HG02678 (cell line): Measurements from ENCODE around the gene PDSS1.
"Not testable (repeated sequence)": the region's sequence is repeated elsewhere in the genome, so short reads cannot be mapped to it uniquely, and the experiment has no call there.

Source experiments
- ATAC-seq: cut with Tn5 transposase; IDR thresholded peaks from one replicate; pipeline ENCODE4 v1.9.1; 2021; ENCODE audit warnings: mild to moderate bottlenecking, moderate library complexity; ENCODE audit not compliant: unreplicated experiment

PDSS1 gene

GRCh38 chr10:26697163-26697921 lies at the start of gene PDSS1:
Gene PDSS1 (plus strand): TSS chr10:26697701. CDS start chr10:26697712, 11 bp downstream.
- peak; percentile 89 for ATAC-seq

- ATAC-seq: not testable (repeated sequence)
Measured at GRCh38 chr10:26648245-26648636, 49.3 kb upstream of the PDSS1 start.

GRCh38 chr10:26650406-26650805 lies 47.1 kb upstream of the PDSS1 start:
- no peak for ATAC-seq

GRCh38 chr10:26651476-26651875 lies 46.0 kb upstream of the PDSS1 start:
- not testable (repeated sequence) for ATAC-seq

GRCh38 chr10:26653004-26653403 lies 44.5 kb upstream of the PDSS1 start:
- no peak for ATAC-seq

- no peak for ATAC-seq
Measured at GRCh38 chr10:26655746-26656145, 41.8 kb upstream of the PDSS1 start.

GRCh38 chr10:26662864-26663263 lies 34.6 kb upstream of the PDSS1 start:
- no peak for ATAC-seq

- ATAC-seq: no peak
Measured at GRCh38 chr10:26665080-26666048, 32.1 kb upstream of the PDSS1 start.

GRCh38 chr10:26675873-26676257 lies 21.6 kb upstream of the PDSS1 start:
- no peak for ATAC-seq

- ATAC-seq: no peak
Measured at GRCh38 chr10:26679588-26679987, 17.9 kb upstream of the PDSS1 start.

- ATAC-seq: no peak
Measured at GRCh38 chr10:26681076-26681475, 16.4 kb upstream of the PDSS1 start.

- not testable (repeated sequence) for ATAC-seq
Measured at GRCh38 chr10:26681971-26682370, 15.5 kb upstream of the PDSS1 start.

- no peak for ATAC-seq
Measured at GRCh38 chr10:26682931-26683330, 14.6 kb upstream of the PDSS1 start.

GRCh38 chr10:26684667-26685264 lies 12.7 kb upstream of the PDSS1 start:
- ATAC-seq: peak; percentile 98

GRCh38 chr10:26685441-26685840 lies 12.1 kb upstream of the PDSS1 start:
- no peak for ATAC-seq

GRCh38 chr10:26689399-26689798 lies 8.1 kb upstream of the PDSS1 start:
- ATAC-seq: no peak

GRCh38 chr10:26690731-26691475 lies 6.6 kb upstream of the PDSS1 start:
- no peak for ATAC-seq

- not testable (repeated sequence) for ATAC-seq
Measured at GRCh38 chr10:26694536-26694935, 3.0 kb upstream of the PDSS1 start.

GRCh38 chr10:26696786-26697162 lies 727 bp upstream of the PDSS1 start:
- ATAC-seq: peak; percentile 1

- no peak for ATAC-seq
Measured at GRCh38 chr10:26697922-26698608, 564 bp downstream of the PDSS1 start.
